Peyer's patch (tissue), 4 donors: Measurements from ENCODE around the gene GAL3ST3. TPM values are rescaled to one million over a fixed set of nuclear protein-coding genes. Genes with fewer than 3 reads are reported as not detected.

ENCODE experiments used
- DNase-seq, 3 donors: peaks; one replicate each; pipeline ENCODE4 v3.0.0-alpha.2; 2017 to 2019
- H3K27ac ChIP-seq, 4 donors: fragments of 200-600 bp; sonication (generic); one replicate each; pipeline ENCODE4 v1.5.1; 2016 to 2019
- H3K27me3 ChIP-seq, 2 donors: fragments of 200-600 bp; sonication (generic); one replicate each; pipeline ENCODE4 v1.5.1; 2019
- H3K36me3 ChIP-seq, 3 donors: fragments of 200-600 bp; sonication (generic); one replicate each; pipeline ENCODE4 v1.5.1; 2016 to 2019
- H3K4me1 ChIP-seq, 4 donors: fragments of 200-600 bp; sonication (generic); one replicate each; pipeline ENCODE4 v1.5.1; 2016 to 2019
- H3K4me3 ChIP-seq, 4 donors: fragments of 200-600 bp; sonication (generic); 1 replicate in 3 of 4; 2 replicates in 1 of 4; pipeline ENCODE4 v1.5.1; 2016 to 2019; ENCODE audit warnings: mild to moderate bottlenecking in 1 of 4
- H3K9me3 ChIP-seq, 4 donors: fragments of 200-600 bp; sonication (generic); one replicate each; pipeline ENCODE4 v1.5.1; 2016 to 2019; ENCODE audit warnings: mild to moderate bottlenecking in 1 of 4
- POLR2A ChIP-seq, 2 donors: fragments of 450-650 bp; IDR thresholded peaks; one replicate each; pipeline ENCODE4 v1.5.1; 2017; ENCODE audit warnings: antibody characterized with exemption in 2 of 2, mild to moderate bottlenecking in 2 of 2, moderate library complexity in 2 of 2
- total RNA-seq, 4 donors: library from RNA; depleted of rRNA; stranded (reverse); fragments of >200 nt; gene quantifications; one replicate each; pipeline ENCODE4 v1.1.0, GENCODE V29; 2016
- TF ChIP-seq, protein P1 (sequence below), 6 experiments: fragments of 450-650 bp in 4 of 6; fragments of 200-600 bp in 2 of 6; sonication (generic) in 1 of 6; IDR thresholded peaks; one replicate each; pipeline ENCODE4 v1.5.1; 2017 to 2019; ENCODE audit warnings: antibody characterized with exemption in 6 of 6, mild to moderate bottlenecking in 3 of 6, moderate library complexity in 1 of 6

Gene GAL3ST3
- total RNA-seq, 4 donors from 2014 or later = not detected

DNA sequence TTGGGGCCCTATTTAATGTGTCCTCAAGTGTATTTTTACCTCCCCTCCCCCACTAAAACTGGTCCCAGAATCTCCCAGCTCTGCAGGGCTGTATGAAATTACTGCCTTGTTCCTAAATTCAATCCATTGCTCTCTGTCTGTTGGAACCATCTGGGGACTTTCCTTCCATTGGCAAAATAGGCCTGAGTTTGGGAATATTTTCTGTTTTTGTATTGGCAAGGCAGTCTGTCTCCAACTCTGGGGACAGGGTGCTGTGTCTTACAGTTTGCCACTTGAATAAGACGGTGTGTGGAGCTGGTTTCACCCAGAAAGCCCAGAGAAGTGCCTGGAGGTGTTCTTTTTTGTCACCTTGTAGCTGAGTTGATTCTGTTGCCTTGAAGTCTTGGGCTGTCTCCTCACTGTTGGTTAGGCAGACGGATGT, 22.4 kb upstream of the GAL3ST3 start:
- Histone ChIP-seq H3K36me3 (peaks cover 0 to 29% (median 0%) of the 10 kb centered on the region in 3 donors), H3K9me3 (no peaks in the 10 kb centered on the region), H3K4me3 (peak overlapping the region; percentile 81 to 98 (median 96)), H3K27ac (peak overlapping the region; percentile 80 to 97 (median 88)), H3K4me1 (peaks cover 0 to 30% (median 5%) of the 10 kb centered on the region in 4 donors), H3K27me3 (no peaks in the 10 kb centered on the region)
- DNase-seq = no peak
- TF ChIP-seq POLR2A (IDR thresholded peaks at IDR 0.05) = no peak
- TF ChIP-seq, protein P1, sequence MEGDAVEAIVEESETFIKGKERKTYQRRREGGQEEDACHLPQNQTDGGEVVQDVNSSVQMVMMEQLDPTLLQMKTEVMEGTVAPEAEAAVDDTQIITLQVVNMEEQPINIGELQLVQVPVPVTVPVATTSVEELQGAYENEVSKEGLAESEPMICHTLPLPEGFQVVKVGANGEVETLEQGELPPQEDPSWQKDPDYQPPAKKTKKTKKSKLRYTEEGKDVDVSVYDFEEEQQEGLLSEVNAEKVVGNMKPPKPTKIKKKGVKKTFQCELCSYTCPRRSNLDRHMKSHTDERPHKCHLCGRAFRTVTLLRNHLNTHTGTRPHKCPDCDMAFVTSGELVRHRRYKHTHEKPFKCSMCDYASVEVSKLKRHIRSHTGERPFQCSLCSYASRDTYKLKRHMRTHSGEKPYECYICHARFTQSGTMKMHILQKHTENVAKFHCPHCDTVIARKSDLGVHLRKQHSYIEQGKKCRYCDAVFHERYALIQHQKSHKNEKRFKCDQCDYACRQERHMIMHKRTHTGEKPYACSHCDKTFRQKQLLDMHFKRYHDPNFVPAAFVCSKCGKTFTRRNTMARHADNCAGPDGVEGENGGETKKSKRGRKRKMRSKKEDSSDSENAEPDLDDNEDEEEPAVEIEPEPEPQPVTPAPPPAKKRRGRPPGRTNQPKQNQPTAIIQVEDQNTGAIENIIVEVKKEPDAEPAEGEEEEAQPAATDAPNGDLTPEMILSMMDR (IDR thresholded peaks at IDR 0.05) = no peak

DNA sequence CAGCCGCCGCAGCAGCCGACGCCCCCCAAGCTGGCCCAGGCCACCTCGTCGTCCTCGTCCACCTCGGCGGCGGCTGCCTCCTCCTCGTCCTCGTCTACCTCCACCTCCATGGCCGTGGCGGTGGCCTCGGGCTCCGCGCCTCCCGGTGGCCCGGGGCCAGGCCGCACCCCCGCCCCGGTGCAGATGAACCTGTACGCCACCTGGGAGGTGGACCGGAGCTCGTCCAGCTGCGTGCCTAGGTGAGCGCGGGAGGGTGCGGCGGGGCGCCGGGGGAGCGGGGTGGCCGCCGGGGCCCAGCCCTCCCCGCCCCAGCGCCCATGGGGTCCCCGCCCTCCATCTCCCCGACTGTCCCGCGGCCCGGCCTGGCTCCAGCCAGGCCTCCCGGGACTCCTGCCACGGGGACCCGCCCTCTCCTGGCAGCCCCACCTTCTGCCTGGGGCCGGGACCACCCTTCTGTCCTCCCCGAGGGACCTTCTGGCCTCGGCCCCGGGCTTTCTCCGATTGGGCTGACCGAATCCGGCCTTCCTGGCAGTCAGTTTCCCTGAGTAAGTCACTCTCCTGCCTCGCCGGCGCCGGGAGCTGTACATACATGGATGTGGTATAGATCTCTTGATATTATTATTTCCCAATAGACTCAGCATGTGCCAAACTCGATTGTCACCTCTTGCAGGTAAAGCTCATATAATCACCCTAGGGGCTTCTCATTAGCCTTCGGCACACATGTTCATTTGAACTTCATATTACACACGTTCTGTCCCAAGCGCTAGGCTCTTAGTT, 21.8 kb upstream of the GAL3ST3 start:
- TF ChIP-seq POLR2A (IDR thresholded peaks at IDR 0.05) = no peak
- TF ChIP-seq, protein P1 (IDR thresholded peaks at IDR 0.05) = no peak
- no peaks in the 10 kb centered on the region for H3K27me3 ChIP-seq
- H3K27ac ChIP-seq = peak overlapping the region; percentile 80 to 97 (median 88)
- peak in 2 of 3 donors; percentile 60 to 70 for DNase-seq
- H3K4me3 ChIP-seq = peak overlapping the region; percentile 81 to 98 (median 96)
- peaks cover 0 to 30% (median 5%) of the 10 kb centered on the region in 4 donors for H3K4me1 ChIP-seq
- H3K9me3 ChIP-seq = no peaks in the 10 kb centered on the region
- H3K36me3 ChIP-seq = peaks cover 0 to 35% (median 0%) of the 10 kb centered on the region in 3 donors

- TF ChIP-seq, protein P1 (IDR thresholded peaks at IDR 0.05) = peak in 3 of 6 experiments; percentile 36 to 45 (median 36)
- TF ChIP-seq POLR2A (IDR thresholded peaks at IDR 0.05) = peak; percentile 7 to 21
- Histone ChIP-seq H3K27me3 (no peaks in the 10 kb centered on the region), H3K4me1 (peaks cover 0 to 30% (median 5%) of the 10 kb centered on the region in 4 donors), H3K36me3 (peaks cover 0 to 43% (median 0%) of the 10 kb centered on the region in 3 donors), H3K4me3 (peak within 1 kb of the TSS; percentile 81 to 98 (median 96)), H3K27ac (peak within 1 kb of the TSS; percentile 88 to 97 (median 90)), H3K9me3 (no peaks in the 10 kb centered on the region)
- peak; percentile 78 to 89 (median 84) for DNase-seq
Observed at GRCh38 chr11:66069715-66070603, 21.0 kb upstream of the GAL3ST3 start, which contains the start of gene PACS1. PACS1 (plus strand) TSS chr11:66070272; CDS start chr11:66070487, 215 bp downstream.

- TF ChIP-seq, protein P1 (IDR thresholded peaks at IDR 0.05) = peak in 1 of 6 experiments; percentile 1
- TF ChIP-seq POLR2A (IDR thresholded peaks at IDR 0.05) = no peak
- H3K36me3 ChIP-seq = peaks cover 0 to 51% (median 0%) of the 10 kb centered on the region in 3 donors
- peak overlapping the region; percentile 88 to 97 (median 90) for H3K27ac ChIP-seq
- H3K4me3 ChIP-seq = peak overlapping the region; percentile 81 to 98 (median 96)
- DNase-seq = peak in 2 of 3 donors; percentile 65 to 68
- peaks cover 0 to 30% (median 5%) of the 10 kb centered on the region in 4 donors for H3K4me1 ChIP-seq
- no peaks in the 10 kb centered on the region for H3K9me3 ChIP-seq
- H3K27me3 ChIP-seq = no peaks in the 10 kb centered on the region
Observed at GRCh38 chr11:66068923-66069714, 20.2 kb upstream of the GAL3ST3 start.
